ENCODE results near the gene SYCE3.

GRCh38 chr22:50535113-50535512 lies 27.6 kb downstream of the SYCE3 start:
- TF ChIP-seq EZH2phosphoT487 (IDR thresholded peaks at IDR 0.05; ENCODE audit: borderline replicate concordance, low read depth, low read length) (no peak), CTCF (conservative IDR thresholded peaks at IDR 0.05; ENCODE audit: low read length) (no peak)

Data from OCI-LY7 (cell line).